HG02571 (cell line): Measurements from ENCODE around the gene PSMB8.

Experiments used
- ATAC-seq: cut with Tn5 transposase; IDR thresholded peaks from one replicate; pipeline ENCODE4 v1.9.1; 2021; ENCODE audit warnings: mild to moderate bottlenecking, moderate library complexity; ENCODE audit not compliant: unreplicated experiment

PSMB8 gene

GRCh38 chr6:32857156-32857891 is 13.5 kb upstream of the PSMB8 start:
- ATAC-seq, result no peak

GRCh38 chr6:32855467-32856174 is 11.8 kb upstream of the PSMB8 start:
- ATAC-seq, result no peak

GRCh38 chr6:32854376-32855178 is 10.7 kb upstream of the PSMB8 start:
- ATAC-seq, result peak; percentile 13

- peak; percentile 76 for ATAC-seq
Measured at GRCh38 chr6:32853541-32854375, 9.9 kb upstream of the PSMB8 start, which contains the start of the genes PSMB9 and TAP1. Gene PSMB9 (plus strand): TSS chr6:32854192. CDS start chr6:32854230, 38 bp downstream. Gene TAP1 (minus strand): TSS chr6:32853704. CDS start chr6:32853636, 68 bp downstream.

GRCh38 chr6:32852844-32853540 is 9.1 kb upstream of the PSMB8 start:
- peak; percentile 23 for ATAC-seq

GRCh38 chr6:32852018-32852843 is 8.4 kb upstream of the PSMB8 start:
- ATAC-seq, result no peak

GRCh38 chr6:32851025-32851424 is 7.2 kb upstream of the PSMB8 start:
- ATAC-seq, result no peak

- ATAC-seq, result no peak
Measured at GRCh38 chr6:32849126-32849525, 5.3 kb upstream of the PSMB8 start.

GRCh38 chr6:32847795-32848194 is 3.9 kb upstream of the PSMB8 start:
- no peak for ATAC-seq

- ATAC-seq, result no peak
Measured at GRCh38 chr6:32847004-32847403, 3.2 kb upstream of the PSMB8 start.

- ATAC-seq, result no peak
Measured at GRCh38 chr6:32845384-32845884, 1.6 kb upstream of the PSMB8 start.

GRCh38 chr6:32844839-32845383 is 1.1 kb upstream of the PSMB8 start:
- no peak for ATAC-seq

- ATAC-seq, result no peak
Measured at GRCh38 chr6:32843331-32843978, 392 bp downstream of the PSMB8 start.

- no peak for ATAC-seq
Measured at GRCh38 chr6:32842690-32843089, 1.2 kb downstream of the PSMB8 start.

- no peak for ATAC-seq
Measured at GRCh38 chr6:32842021-32842650, 1.7 kb downstream of the PSMB8 start.

GRCh38 chr6:32840604-32841246 is 3.1 kb downstream of the PSMB8 start:
- no peak for ATAC-seq

GRCh38 chr6:32839356-32839755 is 4.5 kb downstream of the PSMB8 start:
- ATAC-seq, result no peak
